GM12878 (cell line): Measurements from ENCODE around the gene UFD1.

ENCODE experiments used
- CBX3 ChIP-seq: fragments of 200-600 bp; sonication (generic); IDR thresholded peaks from 2 replicates; pipeline ENCODE4 v1.6.1; 2016; ENCODE audit warnings: low read depth, borderline replicate concordance
- CHD2 ChIP-seq: IDR thresholded peaks from 2 replicates; pipeline ENCODE4 v1.6.1; 2011; ENCODE audit warnings: low read depth, low read length, improper control_type of control experiment, borderline replicate concordance
- CTCF ChIP-seq, 3 experiments: IDR thresholded peaks in 2 of 3; conservative IDR thresholded peaks in 1 of 3; 2 replicates each; pipeline ENCODE4 v1.5.1; 2011; ENCODE audit warnings: low read depth in 3 of 3, low read length in 3 of 3, mild to moderate bottlenecking in 3 of 3, control low read depth in 2 of 3, moderate library complexity in 2 of 3, inconsistent platforms in 1 of 3, mixed read lengths in 1 of 3; ENCODE audit not compliant: control insufficient read depth in 2 of 3, insufficient read depth in 1 of 3; ENCODE audit errors: extremely low read depth in 1 of 3
- E2F4 ChIP-seq: IDR thresholded peaks from 2 replicates; pipeline ENCODE4 v1.6.1; 2012; ENCODE audit warnings: low read depth, low read length, improper control_type of control experiment
- ELK1 ChIP-seq: IDR thresholded peaks from 2 replicates; pipeline ENCODE4 v1.6.1; 2012; ENCODE audit warnings: low read depth, low read length, improper control_type of control experiment
- EZH2 ChIP-seq: IDR thresholded peaks from 2 replicates; pipeline ENCODE4 v1.6.1; 2012; ENCODE audit warnings: low read depth, mild to moderate bottlenecking, control low read depth, inconsistent platforms, low read length, borderline replicate concordance; ENCODE audit not compliant: control insufficient read depth
- FOS ChIP-seq: IDR thresholded peaks from 3 replicates; pipeline ENCODE4 v1.6.1; 2011; ENCODE audit warnings: borderline replicate concordance; ENCODE audit not compliant: insufficient read length; ENCODE audit errors: extremely low read depth
- NBN ChIP-seq: fragments of 450-650 bp; IDR thresholded peaks from 2 replicates; pipeline ENCODE4 v1.6.1; 2016
- POLR2A ChIP-seq: IDR thresholded peaks from 2 replicates; pipeline ENCODE4 v1.6.1; 2011; ENCODE audit warnings: low read depth, mild to moderate bottlenecking, low read length
- POLR2AphosphoS5 ChIP-seq: IDR thresholded peaks from 2 replicates; pipeline ENCODE4 v1.6.1; 2011; ENCODE audit warnings: mild to moderate bottlenecking, low read length, inconsistent platforms
- RAD21 ChIP-seq: IDR thresholded peaks from 2 replicates; pipeline ENCODE4 v1.6.1; 2011; ENCODE audit warnings: mild to moderate bottlenecking, low read depth, low read length, moderate library complexity; ENCODE audit not compliant: insufficient read depth
- RELA ChIP-seq: fragments of 450-650 bp; IDR thresholded peaks from 2 replicates; pipeline ENCODE4 v1.8.0; 2014; ENCODE audit warnings: borderline replicate concordance; ENCODE audit not compliant: partially characterized antibody
- TAF1 ChIP-seq: IDR thresholded peaks from 2 replicates; pipeline ENCODE4 v1.6.1; 2011; ENCODE audit warnings: mild to moderate bottlenecking, low read depth, low read length, borderline replicate concordance

GRCh38 chr22:19405652-19406051, 73.3 kb downstream of the UFD1 start:
- no peak for TF ChIP-seq NBN
- no peak for TF ChIP-seq POLR2A
- no peak for TF ChIP-seq RAD21
- TF ChIP-seq TAF1 = no peak
- TF ChIP-seq CTCF (IDR thresholded peaks at IDR 0.05 in 2 of 3, conservative IDR thresholded peaks at IDR 0.05 in 1 of 3; ENCODE audit: control insufficient read depth in 2 of 3, extremely low read depth in 1 of 3, insufficient read depth in 1 of 3, low read depth in 3 of 3, low read length in 3 of 3) = no peak
- TF ChIP-seq CHD2 = no peak
- TF ChIP-seq POLR2AphosphoS5 = no peak
- no peak for TF ChIP-seq ELK1
- TF ChIP-seq E2F4 = no peak
- TF ChIP-seq EZH2 = no peak
- no peak for TF ChIP-seq RELA
- no peak for TF ChIP-seq FOS
- TF ChIP-seq CBX3 = no peak
